Stimulated activated CD4-positive, alpha-beta T cell treated with anti-CD3 and anti-CD28 coated beads, Interleukin-15, amount 100 ng/mL, for 24 hours (primary cell): Measurements from ENCODE around the gene HOXD10.

ENCODE experiments used
- DNase-seq: peaks from one replicate; pipeline ENCODE4 v3.0.0-alpha.2; 2020

HOXD10 gene

GRCh38 chr2:176152350-176153181 lies 36.0 kb downstream of the HOXD10 start:
- DNase-seq = no peak

GRCh38 chr2:176154576-176155252 lies 38.1 kb downstream of the HOXD10 start:
- DNase-seq = no peak

- DNase-seq = no peak
Measured at GRCh38 chr2:176155356-176156044, 38.9 kb downstream of the HOXD10 start.

GRCh38 chr2:176156301-176156806 lies 39.8 kb downstream of the HOXD10 start:
- DNase-seq = no peak

- no peak for DNase-seq
Measured at GRCh38 chr2:176156807-176157498, 40.4 kb downstream of the HOXD10 start, which contains the start of gene HOXD3. TSS of gene HOXD3 (plus strand) at chr2:176157307. CDS start at chr2:176169115, 11,808 bp downstream.

GRCh38 chr2:176157499-176158185 lies 41.1 kb downstream of the HOXD10 start:
- no peak for DNase-seq

- no peak for DNase-seq
Measured at GRCh38 chr2:176158186-176158591, 41.6 kb downstream of the HOXD10 start.

- DNase-seq = no peak
Measured at GRCh38 chr2:176158855-176159662, 42.5 kb downstream of the HOXD10 start.

GRCh38 chr2:176159663-176160250 lies 43.2 kb downstream of the HOXD10 start:
- DNase-seq = no peak

GRCh38 chr2:176160251-176160985 lies 43.8 kb downstream of the HOXD10 start:
- DNase-seq = no peak

- DNase-seq = no peak
Measured at GRCh38 chr2:176160986-176161824, 44.6 kb downstream of the HOXD10 start.

GRCh38 chr2:176161825-176162626 lies 45.4 kb downstream of the HOXD10 start:
- DNase-seq = no peak

GRCh38 chr2:176162911-176163671 lies 46.5 kb downstream of the HOXD10 start:
- DNase-seq = no peak

GRCh38 chr2:176163672-176164056 lies 47.1 kb downstream of the HOXD10 start:
- DNase-seq = no peak

- no peak for DNase-seq
Measured at GRCh38 chr2:176164201-176164600, 47.6 kb downstream of the HOXD10 start.

- no peak for DNase-seq
Measured at GRCh38 chr2:176164611-176165369, 48.2 kb downstream of the HOXD10 start.
